Measurements from ENCODE around the gene PTPRO.

The PTPRO gene

GRCh38 chr12:15453613-15454012 lies 131.3 kb downstream of the PTPRO start:
- DNase-seq = no peak

GRCh38 chr12:15458008-15458407 lies 135.7 kb downstream of the PTPRO start:
- DNase-seq = no peak

DNA sequence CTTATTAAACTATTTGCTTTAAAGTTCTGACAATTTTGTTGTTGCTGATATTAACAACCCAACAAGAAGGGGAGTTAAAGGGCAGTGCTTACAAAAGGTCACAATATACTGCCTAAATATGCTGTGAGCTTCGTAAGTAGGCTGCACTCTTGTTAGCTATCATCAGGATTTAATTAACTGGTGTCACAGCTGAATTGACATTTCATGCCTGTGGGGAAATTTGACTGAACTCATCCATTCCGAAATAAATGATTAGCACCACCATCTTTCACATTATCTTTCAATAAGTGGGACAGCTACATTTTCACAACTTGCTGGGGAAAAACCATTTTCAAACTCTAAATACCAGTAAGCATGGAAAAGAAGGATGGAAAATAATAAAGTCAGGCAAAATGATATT lies 146.6 kb downstream of the PTPRO start:
- DNase-seq = no peak

DNA sequence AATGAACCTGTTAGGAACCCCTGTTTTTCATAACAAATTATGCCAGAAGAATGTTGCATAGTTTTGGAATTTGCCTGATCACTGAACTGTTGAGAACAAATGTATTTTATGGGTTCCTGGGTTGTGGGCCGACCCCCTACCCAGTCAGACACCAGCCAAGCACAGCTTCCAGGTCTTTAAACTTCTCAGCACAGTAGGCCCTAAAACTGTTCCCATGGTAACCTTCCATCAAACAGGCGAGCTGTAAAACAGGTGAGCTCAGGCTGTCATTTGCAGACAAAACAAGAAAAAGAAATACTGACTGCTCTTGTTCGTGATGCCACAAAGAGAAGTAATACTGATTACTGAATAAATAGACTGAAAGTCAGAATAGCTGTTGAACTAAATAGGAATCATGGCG lies 147.0 kb downstream of the PTPRO start:
- no peak for DNase-seq

DNA sequence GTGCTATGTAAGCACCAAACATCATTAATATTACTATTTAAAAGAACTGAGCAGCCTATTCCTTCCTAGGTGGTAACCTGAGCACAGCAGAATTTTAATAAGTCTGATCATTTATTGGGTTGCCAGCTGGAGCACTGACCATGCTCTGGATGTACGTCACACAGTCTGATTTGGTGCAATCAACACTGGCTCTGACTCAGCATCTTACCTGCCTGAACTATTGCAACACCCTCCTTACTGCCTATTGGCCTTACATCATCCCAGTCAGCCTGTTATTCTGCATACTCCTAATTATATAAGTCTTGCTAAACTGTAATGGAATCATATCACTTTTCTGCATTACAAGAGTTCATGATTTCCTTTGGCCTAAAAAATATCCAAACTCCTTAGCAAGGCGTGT lies 149.7 kb downstream of the PTPRO start:
- DNase-seq = no peak

- no peak for DNase-seq
Observed at GRCh38 chr12:15474766-15475165, 152.5 kb downstream of the PTPRO start.

DNA sequence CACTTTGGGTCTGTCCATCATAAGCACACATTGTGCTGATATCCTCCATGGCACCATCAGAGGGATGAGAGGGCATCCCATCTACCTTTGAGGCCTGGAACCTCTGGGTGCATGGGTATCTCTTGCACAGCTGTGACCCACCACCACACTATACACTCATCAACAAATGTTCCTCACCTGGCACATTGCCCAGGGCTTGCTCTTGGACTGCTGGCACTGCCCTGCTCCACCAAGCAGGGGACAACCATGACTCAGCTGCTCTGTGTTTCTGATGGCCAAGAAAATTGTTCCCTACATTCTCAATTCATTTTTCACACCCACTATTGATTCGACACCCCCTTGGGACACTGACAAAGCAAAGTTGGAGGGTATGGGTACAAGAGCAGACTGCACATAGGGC lies 155.5 kb downstream of the PTPRO start:
- no peak for DNase-seq

- no peak for DNase-seq
Observed at GRCh38 chr12:15481846-15482245, 159.5 kb downstream of the PTPRO start.

DNA sequence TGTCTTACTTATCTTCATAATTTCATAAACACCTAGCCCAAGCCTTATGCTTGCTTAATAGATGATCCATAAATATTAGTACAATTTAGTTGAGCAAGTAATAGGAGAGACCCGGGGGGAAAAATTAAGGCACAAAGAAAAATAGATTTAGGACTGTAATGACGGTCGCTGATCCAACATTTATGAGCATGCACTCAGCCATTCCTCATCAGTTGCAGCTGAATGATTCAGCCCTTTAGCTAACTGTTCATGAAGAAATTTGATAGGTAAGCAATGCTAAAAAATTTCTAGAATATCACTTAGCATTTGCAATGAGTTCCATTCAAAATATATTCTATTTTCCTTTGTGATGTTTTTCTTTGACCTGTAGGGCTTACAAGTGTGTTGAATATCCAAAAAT lies 163.2 kb downstream of the PTPRO start:
- no peak for DNase-seq

DNA sequence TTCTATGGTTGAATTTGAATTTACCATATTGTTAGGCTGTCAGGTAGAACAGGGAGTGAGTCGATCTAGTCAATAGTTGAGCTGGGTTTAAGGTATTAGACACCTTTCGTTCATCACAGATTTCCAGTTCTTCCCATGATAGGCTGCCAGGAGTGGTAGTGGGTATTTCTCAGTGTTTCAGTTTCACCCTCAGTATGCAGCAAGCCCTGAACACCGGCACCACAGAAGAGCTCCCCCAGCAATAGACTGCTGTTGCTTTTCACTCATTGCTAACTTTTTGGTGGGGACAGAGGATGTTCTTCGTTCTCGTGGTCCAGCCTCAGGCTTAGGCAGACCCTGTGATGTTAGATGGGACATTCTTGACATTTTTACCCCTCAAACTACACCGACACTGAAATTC lies 164.6 kb downstream of the PTPRO start:
- DNase-seq = no peak

DNA sequence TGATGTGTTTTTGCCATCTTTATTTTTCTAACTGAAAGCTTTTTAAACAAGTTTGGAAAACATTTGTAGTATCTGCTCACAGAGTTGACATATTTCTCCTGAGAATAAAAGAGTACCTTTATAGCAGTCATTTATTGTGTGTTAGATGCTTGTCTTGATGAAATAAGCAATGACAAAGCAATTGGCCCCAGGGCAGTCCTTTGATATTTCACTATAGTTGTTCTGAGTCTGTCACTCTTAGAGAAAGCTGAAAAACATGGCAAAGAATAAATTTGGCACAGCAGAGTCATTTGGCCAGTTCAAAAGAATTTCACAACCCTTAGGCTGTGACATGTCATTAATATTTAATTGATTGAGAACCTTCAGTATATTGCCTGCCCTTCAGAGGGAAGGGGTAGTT lies 166.2 kb downstream of the PTPRO start:
- DNase-seq = no peak

- DNase-seq = no peak
Observed at GRCh38 chr12:15494329-15495046, 172.2 kb downstream of the PTPRO start.

- DNase-seq = no peak
Observed at GRCh38 chr12:15495746-15496145, 173.4 kb downstream of the PTPRO start.

- no peak for DNase-seq
Observed at GRCh38 chr12:15496738-15497137, 174.4 kb downstream of the PTPRO start.

DNA sequence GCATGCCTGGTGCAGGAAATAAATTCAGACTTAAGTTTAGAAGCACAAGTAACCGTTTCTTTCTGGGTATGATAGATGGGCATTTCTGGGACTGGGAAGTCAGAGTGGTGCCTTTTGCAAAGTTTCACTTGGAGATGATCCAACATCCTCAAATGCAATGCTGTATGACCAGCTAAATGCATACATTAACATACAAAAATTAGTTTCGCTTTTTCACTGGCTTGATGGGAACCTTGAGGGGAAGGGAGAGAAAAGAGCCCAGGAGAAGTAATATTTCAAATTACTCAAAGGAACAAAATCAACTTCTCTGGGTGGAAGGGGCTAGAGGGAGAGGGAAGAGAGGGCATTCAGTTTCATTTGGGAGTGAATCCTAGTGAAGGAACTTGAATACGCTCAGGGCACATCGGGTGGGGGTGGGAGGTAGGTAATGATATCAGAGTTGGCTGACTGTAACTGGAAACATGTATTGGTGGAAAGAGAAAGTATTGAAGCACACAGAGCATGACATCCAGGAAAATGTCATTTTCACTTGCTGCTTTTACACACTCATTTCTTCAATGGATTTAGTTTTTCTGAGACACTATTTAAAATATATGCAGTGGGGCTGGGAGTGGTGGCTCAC lies 175.5 kb downstream of the PTPRO start:
- no peak for DNase-seq

- no peak for DNase-seq
Observed at GRCh38 chr12:15502211-15502610, 179.9 kb downstream of the PTPRO start.

GRCh38 chr12:15505616-15506015 lies 183.3 kb downstream of the PTPRO start:
- DNase-seq = no peak

GRCh38 chr12:15515010-15515409 lies 192.7 kb downstream of the PTPRO start:
- no peak for DNase-seq

GRCh38 chr12:15520083-15520482 lies 197.8 kb downstream of the PTPRO start:
- DNase-seq = no peak

DNA sequence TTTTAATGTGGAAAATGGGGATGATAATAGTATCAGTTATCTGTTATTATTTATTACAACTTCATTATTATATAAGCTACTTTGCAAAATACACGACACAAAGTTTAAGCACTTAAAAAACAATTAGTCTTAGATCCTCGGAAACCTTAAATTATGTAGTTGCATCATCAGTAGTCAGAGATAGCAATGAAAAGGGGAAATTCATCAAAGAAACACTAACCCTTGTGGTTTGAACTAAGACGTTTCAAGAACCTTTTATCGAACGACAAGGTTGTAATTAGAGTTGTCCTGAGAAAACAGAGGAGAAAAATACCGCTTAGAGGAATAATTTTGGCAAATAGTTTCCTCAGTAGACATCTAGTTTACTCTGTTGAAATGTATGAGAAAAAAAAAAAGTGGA lies 198.5 kb downstream of the PTPRO start:
- no peak for DNase-seq

DNA sequence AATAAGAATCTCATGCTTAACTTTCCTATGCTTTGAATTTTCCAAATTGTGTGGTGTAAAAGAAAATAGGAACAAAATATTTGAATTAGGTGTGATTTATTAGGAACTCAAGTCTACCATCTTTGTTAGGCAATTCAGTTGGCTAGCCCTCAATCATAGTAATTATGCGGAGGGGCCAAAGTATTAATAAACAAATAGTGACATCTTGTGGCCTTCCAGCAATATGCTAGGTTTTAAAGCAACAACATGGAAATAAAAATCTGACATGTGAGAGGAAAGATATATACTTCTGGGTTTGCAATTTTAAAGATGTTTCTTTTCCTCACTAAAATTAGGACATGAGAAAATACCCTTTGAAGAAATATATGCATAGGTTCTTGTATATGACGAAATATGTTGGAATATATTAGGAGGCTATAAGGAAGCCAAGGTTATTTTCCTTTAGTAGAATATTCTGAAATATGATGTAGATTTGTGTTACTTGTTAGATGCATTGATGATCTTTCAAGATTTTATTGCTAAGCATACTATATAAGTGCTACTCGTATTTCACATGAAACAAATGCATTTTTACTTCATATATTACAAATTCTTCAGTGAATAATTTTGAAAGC lies 200.4 kb downstream of the PTPRO start:
- DNase-seq = peak; percentile 51

DNA sequence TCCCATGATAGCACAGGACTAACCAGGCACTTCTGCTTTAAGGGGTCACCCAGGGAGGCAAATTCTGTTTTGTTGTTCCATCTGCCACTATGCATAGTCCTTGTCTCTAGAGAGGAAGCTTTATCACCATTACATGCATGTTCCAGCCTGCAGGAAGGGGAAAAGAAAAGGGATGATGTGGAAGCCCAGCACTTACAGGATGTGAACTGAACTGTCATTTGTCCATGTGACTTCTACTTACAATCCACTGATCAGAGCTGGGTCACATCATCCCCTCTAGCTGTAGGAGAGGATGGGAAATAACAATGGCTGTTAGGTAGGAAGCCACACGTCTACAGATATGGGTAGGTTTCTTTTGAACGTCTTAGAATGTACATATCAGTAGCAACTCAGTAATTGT lies 203.1 kb downstream of the PTPRO start:
- no peak for DNase-seq

- no peak for DNase-seq
Observed at GRCh38 chr12:15526033-15526432, 203.7 kb downstream of the PTPRO start.

Data from fibroblast of skin of back (primary cell).